ENCODE data around the gene C1RL. TPM values are rescaled to one million over a fixed set of nuclear protein-coding genes. Genes with fewer than 3 reads are reported as not detected.
"Not testable (repeated sequence)": the region's sequence is repeated elsewhere in the genome, so short reads cannot be mapped to it uniquely, and the experiment has no call there.

C1RL gene
- polyA plus RNA-seq, 4 donors = 29.5 to 43.1 (median 35.9) TPM

DNA sequence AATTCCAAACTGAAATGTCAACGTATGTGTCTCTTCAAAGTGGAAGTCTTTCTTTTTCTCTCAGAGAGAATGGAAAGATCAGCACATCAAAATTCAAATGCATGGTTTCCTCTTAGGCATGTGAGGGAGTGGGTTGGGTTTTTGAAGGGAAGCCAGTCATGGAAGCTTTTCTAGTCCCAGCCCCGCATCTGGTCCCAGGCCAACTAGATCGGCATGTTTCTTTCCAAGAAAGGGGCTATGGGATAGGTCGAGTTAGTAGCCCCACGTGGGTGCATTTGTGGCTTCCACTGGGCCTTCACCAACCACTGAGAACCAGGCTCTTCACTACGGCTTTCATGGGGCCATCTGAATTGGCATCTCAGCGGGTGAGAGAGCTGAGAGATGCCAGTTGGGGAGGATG lies 41.9 kb downstream of the C1RL start:
- DNase-seq (ENCODE audit: low read depth in 4 of 4, low spot score in 2 of 4) = no peak

DNA sequence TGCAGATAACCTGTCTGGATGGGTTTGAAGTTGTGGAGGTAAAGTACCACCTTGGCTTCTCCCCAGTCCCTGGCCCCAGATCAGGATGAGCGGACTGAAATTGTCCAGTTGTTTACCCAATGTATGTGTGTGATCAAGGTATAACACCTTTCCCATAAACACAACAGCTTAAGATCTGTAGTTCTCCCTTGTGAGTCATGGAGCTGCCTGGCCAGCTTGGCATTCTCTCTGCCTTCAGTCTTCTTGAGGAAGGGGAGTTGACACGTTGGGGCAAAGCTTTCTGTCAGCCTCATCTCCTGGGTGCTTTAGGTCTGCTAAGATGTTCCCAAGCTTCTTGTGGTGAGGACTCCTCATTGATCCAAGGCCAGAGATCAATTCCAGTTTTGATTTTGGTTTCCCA lies 42.4 kb downstream of the C1RL start:
- no peak for DNase-seq (ENCODE audit: low read depth in 4 of 4, low spot score in 2 of 4)

DNA sequence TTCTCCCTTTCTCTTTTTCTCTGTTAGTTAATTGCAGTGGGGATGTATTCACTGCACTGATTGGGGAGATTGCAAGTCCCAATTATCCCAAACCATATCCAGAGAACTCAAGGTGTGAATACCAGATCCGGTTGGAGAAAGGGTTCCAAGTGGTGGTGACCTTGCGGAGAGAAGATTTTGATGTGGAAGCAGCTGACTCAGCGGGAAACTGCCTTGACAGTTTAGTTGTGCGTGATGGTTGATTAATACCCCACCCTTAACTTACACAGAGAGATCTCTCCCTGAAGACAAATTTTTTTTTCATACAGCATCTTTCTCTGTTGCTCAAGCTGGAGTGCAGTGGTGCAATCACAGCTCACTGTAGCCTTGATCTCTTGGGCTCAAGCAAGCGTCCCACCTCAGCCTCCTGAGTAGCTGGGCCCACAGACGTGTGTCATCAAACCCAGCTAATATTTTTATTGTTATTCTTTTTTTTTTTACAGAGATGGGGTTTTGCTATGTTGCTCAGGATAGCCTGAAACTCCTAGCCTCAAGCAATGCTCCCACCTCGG lies 43.9 kb downstream of the C1RL start:
- no peak for DNase-seq (ENCODE audit: low read depth in 4 of 4, low spot score in 2 of 4)

DNA sequence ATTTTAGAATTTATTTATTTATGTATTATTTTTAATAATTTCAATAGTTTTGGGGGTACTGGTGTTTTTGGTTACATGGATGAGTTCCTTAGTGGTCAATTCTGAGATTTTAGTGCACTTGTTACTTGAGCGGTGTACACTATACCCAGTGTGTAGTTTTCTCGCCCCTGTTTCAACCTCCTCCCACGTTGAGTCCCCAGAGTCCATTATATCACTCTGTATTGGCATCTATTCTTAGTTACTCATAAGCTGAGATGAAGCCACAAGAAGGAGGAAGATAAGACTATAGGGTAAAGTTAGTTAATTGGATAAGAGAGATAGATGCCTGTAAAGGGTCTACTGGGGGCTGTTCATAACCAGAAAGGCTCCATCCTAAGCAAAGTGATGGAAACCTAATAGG lies 44.5 kb downstream of the C1RL start:
- DNase-seq (ENCODE audit: low read depth in 4 of 4, low spot score in 2 of 4) = no peak

DNA sequence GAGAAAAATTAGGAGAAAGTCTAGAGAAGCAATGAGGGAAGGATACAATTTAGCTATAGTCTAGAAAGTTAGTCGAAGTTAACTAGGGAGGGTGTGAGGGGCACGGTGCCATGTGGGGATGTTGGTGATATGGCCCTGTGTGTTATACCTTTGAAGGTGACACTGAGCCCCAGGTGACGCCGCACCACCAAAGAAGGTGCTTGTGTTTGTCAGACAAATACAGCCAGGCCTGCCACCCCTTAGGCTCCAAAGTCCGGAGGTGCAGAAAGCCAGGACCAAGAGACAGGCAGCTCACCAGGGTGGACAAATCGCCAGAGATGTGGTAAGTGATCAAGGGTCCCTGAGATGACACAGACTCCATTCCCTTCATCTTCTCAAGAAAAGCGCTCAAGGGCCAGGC lies 47.4 kb downstream of the C1RL start:
- no peak for DNase-seq (ENCODE audit: low read depth in 4 of 4, low spot score in 2 of 4)

DNA sequence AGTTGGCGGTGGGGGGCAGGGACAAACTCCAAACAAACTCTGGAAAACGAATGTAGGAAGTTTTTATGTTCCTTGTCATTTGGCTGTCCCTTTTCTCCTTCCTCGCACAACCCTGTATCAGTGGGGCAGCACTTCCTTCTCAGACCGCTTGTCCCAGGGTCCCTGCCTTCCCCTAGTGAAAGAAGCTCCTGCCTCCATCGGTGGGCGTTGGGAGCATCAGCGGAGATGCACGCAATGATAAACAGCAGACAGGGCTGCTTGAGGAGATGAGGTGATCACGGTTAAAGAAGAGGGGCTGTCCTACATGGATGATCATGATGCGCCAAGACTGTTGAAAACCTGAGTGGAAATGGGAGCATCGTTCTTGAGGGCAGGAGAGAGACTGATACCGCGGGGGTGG lies 47.9 kb downstream of the C1RL start:
- no peak for DNase-seq (ENCODE audit: low read depth in 4 of 4, low spot score in 2 of 4)

DNA sequence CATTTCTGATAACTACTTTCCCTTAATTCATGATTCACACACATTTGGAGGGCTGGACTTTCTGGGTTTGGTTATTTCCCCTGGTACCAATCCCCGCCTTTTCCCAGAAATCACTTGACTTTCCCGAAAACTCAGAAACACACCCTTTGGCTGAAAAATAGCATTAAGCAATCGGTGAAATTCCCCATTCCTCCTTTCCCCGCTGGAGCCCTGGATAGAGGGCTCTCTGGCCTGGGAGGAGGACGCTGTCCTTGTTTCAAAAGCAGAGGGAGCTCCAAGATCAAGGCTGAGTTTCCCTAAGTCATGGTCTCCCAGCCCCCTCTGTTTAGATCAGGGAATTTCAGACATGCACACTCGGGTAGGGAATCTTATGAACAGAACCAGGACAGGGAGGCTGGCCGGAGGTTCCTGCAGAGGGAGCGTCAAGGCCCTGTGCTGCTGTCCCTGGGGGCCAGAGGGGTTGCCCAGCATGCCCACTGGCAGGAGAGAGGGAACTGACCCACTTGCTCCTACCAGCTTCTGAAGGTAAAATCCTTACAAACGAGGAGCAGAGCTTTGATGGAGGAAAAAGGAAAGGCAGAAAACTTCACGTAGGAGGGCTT lies 48.6 kb downstream of the C1RL start, which contains the start of gene C1S:
Gene C1S, plus strand, starts transcription at position 366 of the 602 bp plus-strand sequence. CDS start 1,195 bp downstream, outside the sequence.
- peak; percentile 57 to 79 (median 64) for DNase-seq (ENCODE audit: low read depth in 4 of 4, low spot score in 2 of 4)

DNA sequence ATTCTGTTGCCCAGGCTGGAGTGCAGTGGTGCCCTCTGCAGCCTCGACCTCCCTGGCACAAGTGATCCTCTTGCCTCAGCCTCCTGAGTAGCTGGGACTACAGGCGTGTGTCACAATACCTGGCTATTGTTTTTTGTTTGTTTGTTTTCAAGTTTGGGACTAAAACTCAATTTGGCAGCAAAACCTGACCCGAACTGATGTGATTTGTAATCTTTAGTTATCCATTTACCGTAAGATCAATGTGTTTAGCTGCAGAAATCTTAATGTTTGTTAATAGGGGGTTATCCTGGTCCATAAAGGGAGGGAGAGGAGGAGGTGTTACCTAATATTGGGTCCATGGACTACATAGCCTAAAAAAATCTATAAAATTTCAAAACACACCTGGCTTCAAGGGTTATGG lies 49.2 kb downstream of the C1RL start:
- DNase-seq (ENCODE audit: low read depth in 4 of 4, low spot score in 2 of 4) = no peak

DNA sequence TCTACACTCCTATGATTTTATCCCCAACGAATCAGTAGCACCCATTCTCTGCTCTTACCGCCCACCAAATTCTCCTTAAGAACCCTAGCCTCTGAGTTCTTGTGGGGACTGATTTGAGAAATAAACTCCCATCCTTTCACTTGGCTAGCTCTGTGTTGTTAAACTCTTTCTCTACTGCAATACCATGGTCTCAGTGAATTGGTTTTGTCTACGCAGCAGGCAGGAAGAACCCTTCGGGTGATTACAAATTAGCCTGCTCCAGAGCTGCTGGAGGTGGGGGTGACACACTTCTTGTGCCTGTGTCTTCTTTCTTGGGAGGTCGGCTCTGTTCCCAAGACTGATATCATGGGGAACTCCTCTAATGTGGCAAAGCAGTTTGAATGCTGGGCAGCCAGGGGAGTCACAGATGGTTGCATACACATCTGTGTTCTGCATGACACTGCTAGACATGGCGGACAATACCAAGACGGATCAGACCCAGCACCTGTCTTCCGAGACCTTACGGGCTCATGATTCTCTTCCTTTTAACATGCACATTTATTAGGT lies 50.1 kb downstream of the C1RL start:
- DNase-seq (ENCODE audit: low read depth in 4 of 4, low spot score in 2 of 4) = no peak

DNA sequence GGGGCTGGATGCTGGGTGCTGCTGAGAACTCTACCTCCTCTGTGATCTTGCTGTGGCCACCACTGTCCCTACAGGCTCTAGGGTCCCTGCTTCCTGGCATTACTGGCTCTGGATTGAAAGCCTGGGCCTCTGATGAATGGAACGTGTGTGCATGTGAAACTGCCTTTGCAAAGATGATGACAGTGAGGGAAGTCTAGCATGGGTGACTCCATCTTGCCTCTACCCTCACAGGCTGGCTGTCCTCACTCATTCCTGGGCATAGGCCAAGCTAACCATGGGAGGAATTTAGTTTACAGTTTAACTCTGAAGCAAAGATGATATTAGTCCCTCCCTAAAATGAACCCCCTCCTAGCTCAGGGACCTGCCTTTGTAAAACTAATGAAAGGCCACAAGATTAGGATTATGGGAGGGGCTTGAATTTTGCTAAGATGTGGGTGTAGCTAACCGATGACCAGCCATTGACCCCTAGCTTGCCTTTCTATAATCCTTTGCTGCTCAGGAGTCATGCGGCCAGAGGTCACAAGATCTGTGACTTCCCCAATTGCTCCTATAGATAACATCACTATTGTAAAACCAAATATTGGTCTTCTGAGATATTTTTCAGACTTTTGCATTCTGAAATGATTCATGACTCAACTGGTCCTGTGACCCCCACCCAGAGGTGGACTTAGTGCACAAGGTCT lies 50.7 kb downstream of the C1RL start:
- DNase-seq (ENCODE audit: low read depth in 4 of 4, low spot score in 2 of 4) = no peak

DNA sequence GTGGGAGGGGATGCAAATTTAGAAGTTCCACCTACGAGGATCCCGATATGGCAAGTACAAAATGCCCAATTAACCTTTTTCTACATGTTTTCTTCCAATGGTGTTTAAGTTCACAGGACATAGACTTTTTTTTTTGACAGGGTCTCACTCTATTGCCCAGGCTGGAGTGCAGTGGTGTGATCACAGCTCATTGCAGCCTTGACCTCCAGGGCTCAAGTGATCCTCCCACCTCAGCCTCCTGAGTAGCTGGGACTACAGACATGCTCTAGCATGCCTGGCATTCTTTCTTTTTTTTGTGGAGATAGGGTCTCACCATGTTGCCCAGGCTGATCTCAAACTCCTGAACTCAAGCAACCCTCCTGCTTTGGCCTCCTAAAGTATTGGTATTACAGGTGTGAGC lies 53.3 kb downstream of the C1RL start:
- DNase-seq (ENCODE audit: low read depth in 4 of 4, low spot score in 2 of 4) = not testable (repeated sequence)

DNA sequence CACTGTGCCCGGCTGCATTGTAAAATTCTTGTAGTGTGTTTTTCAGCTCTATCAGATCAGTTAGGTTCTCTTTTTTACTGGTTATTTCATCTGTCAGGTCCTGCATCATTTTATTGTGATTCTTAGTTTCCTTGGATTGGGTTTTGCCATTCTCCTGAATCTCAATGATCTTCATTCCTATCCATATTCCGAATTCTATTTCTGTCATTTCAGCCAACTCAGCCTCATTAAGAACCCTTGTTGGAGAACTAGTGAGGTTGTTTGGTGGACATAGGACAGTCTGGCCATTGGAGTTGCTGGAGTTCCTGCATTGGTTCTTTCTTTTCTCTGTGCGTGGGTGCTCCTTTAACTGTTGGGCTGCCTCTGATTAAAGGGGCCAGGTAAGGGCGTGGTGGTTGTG lies 54.1 kb downstream of the C1RL start:
- no peak for DNase-seq (ENCODE audit: low read depth in 4 of 4, low spot score in 2 of 4)

DNA sequence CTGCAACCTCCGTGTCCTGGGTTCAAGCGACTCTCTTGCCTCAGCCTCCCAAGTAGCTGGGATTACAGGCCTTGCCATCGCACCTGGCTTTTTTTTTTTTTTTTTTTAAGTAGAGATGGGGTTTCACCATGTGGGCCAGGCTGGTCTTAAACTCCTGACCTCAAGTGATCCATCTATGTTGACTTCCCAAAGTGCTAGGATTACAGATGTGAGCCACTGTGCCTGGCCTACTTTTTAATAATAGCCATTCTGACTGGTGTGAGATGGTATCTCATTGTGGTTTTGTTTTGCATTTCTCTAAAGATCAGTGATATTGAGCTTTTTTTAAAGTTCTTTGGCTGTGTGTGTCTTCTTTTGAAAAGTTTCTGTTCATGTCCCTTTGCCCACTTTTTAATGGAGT lies 59.0 kb downstream of the C1RL start:
- not testable (repeated sequence) for DNase-seq (ENCODE audit: low read depth in 4 of 4, low spot score in 2 of 4)

DNA sequence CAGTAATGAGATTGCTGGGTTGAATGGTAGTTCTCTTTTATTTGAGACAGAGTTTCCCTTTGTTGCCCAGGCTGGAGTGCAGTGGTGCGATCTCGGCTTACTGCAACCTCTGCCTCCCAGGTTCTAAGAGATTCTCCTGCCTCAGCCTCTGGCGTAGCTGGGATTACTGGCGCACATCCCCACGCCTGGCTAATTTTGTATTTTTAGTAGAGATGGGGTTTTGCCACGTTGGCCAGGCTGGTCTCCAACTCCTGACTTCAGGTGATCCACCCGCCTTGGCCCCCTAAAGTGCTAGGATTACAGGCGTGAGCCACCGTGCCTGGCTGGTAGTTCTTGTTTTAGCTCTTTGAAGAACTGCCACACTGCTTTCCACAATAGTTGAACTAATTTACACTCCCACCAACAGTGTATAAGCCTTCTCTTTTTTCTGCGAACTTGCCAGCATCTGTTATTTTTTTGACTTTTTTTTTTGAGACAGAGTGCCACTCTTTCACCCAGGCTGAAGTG lies 59.5 kb downstream of the C1RL start:
- DNase-seq (ENCODE audit: low read depth in 4 of 4, low spot score in 2 of 4) = not testable (repeated sequence)

DNA sequence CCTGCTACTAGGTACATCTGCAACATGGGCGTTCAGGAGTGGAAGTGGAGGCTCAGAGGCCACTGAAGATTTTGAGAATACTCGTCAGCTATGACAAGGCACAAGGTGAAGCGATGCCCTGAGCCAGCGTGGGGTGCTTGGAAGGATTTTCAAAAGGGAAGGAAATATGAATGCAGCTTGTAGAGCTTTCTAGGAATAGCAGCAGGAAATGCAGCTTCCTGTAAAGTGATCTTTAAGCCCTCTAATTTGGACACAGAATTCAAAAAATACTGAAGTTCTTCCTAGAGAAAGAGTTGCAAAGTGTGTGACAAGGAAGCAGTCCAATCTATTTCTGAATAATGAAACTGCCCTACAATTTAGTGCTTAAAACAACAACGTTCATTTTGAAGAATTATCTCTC lies 61.7 kb downstream of the C1RL start:
- DNase-seq (ENCODE audit: low read depth in 4 of 4, low spot score in 2 of 4) = no peak

DNA sequence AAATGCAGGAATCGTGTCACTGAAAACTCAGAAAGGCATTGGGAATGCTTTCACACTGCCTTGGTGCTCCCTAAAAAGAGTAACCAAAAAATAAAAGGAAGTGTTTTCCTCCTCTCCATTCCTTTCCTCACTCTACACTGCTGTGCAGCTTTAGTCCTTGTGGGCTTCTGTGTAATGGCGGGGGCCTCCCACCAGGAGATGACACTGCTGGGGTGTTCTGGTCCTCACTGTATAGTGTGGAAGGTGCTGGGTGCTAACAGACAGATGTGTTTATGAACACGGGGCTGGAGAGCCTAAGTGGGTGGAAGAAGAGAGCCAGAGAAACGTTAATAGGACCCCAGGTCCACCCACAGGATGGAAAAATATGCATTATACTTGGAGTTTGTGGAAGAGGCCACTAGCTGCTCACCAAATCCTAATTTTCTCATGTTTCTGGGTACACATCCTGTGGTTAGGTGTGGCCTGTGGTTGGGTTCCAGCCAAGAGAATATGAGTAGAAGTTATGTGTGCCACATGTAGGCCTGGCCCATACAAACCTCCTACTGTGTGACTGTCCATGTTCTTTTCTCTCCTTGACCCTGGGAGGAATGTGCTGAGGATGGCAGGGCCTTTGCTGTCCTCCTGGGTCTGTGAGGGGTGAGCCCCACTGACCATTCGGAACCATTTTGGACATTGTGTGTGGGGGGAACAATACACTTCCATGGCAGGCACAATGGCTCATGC lies 62.5 kb downstream of the C1RL start:
- DNase-seq (ENCODE audit: low read depth in 4 of 4, low spot score in 2 of 4) = no peak

DNA sequence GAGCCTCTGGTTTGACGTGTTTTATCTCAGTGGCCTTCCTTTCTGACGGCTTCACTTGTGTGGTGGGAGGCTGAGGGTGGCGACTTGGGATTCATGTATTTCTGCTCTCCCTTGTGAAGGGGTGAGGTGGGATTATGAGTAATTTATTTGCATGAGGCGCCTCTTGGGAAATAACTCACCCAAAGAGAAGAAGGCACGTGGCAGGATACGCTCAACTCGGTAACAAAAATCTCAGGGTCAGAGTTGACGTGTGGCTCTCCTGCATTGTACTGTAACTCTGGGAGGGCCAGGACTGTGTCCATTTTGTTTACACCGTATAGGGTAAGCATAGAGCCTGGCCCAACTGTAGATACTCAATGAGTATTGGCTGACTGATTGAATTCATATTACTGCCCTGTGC lies 63.1 kb downstream of the C1RL start:
- DNase-seq (ENCODE audit: low read depth in 4 of 4, low spot score in 2 of 4) = no peak
